GM18502 (cell line): Measurements from ENCODE around the gene DOK3.
A peak's percentile ranks its signal among the peaks of the same experiment; 100 is the strongest.

ENCODE experiments used
- ATAC-seq: cut with Tn5 transposase; IDR thresholded peaks from one replicate; pipeline ENCODE4 v1.9.1; 2021; ENCODE audit warnings: mild to moderate bottlenecking; ENCODE audit not compliant: unreplicated experiment, poor library complexity

The DOK3 gene

DNA sequence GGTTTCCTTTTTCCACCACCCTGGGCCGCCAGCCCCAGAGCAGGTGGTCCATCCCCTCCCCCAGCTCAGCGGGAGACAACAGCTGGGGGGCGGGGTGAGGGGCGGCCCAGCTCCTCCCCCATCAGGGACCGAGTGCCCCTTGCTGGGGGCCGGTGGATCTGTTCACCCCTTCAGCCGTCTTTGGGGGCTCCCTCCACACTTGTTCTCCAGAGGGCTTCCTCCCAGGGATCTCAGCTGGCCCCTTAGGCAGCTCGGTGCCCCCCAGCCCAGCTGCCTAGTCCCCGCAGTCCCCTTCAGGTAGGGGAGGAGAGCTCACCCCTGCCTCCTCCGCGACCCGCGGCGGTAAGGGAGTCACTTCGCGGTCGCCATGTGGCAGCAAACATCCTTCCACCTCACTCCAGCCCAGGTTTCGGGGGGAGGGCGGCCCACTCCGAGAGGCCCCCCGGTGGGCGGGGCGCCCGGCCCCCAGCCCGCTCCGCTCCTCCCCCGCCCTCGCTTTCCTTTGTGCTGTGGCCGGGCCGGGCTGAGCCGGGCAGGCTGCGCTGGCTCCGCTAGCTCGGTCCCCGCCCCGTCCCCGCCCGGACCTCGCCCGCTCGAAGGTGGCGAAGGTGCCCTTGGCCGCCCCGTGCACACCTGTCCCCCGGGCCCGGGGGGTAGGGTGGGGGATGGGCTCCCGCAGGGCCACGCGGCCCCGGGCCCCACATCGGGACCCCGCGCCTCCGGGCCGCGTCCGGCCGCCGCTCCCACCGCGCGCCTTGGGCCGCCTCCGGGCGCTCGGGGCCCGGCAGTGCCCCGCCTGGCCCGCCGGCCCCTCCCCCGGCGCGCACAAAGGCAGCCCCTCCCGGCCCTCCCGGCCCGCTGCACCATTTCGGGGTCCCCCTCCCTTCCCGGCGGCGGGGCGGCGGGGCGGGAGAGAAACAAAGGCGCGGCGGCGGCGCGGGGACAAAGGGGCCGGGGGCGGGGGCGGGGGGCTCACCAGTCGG lies 36.9 kb downstream of the DOK3 start:
- ATAC-seq: no peak

DNA sequence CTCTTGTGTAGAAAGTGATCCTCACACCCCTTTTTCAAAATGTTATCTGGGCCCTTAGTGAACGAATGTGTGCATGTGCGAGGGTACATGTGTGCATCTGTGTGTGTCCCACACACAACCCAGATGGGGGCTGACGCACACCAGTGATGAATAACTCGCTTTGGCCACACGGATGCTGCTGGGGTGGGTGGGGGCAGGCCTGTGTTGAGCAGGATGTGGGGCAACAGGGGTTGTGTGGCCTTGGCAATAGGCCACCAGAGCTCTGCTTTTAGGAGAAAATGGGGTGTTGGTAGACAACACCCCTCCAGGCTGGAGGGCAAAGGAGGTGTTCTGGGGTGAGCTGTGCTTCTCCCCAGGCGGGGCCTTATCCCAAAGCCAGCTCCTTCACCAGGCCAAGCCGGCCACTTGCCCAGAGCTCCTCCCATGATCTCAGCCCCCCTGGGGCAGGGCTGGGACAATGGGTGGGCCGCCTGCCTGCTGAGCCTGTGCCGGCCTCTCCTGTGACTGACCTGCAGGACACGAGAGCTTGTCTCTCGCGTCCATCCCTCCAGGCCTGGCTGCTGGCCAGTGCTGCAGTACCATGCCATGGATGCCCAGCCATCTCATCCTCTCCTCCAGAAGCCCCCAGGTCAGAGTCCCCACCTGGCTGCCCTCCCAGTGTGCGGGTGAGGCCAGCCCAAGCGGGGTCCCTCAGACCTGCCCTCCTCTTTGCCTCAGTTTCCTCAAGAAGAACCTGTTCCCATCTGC lies 37.8 kb downstream of the DOK3 start:
- ATAC-seq: no peak

DNA sequence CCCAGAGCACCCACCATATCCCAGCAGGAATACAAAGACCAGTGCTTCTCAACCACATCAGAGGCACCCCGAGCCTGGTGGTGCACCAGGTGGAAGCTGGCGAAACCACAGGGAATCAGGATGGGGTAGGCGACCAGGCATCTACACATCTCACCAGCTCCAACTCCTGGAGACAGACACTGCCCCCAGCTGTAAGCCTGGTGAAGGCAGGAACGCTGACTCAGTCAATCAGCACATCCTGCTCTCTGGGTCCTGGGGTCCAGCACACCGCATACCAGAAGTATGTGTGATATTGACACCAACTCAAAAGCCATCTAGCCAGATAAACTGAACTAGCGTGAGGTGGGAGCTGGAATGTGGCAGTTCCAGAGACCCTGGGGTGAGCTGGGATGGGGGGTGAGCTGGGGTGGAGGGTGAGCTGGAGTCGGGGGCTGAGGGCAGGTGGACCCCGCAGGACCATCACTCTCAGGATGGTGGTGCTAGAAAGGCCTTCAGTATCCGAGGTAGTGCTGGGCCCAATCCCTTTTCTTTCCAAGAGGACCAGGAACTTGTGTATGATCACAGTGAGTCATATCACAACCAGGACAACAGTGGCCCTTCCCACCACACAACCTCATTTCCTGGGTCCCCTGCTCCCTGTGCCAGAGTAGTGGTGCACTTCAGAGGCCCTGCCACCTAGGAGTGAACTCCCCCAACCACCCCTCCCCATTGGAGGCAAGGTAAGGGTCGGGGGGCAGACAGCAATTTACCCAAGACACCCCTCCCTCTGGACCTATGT lies 38.7 kb downstream of the DOK3 start:
- no peak for ATAC-seq

DNA sequence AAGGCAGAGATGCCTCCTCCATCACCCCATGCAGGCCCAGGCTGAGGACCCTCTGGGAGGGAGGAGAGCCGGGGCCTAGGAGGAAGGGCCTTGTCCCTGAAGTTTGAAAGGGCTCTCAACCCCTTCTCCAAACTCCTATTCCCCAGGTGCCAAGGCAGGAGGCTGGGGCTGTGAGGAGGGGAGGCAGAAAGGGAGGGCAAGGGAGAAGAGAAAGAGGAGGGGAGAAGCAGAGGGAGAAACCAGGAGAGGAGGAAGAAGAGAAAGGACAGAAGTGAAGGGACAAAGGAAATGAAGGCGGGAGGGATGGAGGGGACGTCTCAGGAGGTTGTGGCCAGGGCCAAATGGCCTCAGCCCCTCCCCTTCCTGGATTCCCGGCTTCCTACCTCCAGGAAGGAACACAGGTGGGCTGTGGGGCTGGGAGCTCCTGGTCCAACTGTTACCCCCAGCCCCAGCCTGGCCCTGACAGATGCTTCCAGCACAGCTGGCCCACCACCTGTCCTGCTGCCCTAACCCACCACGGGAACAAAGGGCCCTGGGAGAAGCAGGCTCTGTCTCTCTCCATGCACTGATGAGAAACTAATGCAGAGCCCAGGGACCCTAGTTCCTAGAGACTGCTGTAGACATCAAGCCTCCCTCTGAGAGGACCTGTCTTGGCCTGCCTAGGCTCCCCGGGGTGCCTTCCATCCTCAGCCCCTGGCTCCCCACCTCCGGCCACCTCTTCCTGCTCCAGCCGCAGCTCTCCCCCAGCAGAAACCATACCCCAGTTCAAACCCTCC lies 39.7 kb downstream of the DOK3 start:
- ATAC-seq: no peak

DNA sequence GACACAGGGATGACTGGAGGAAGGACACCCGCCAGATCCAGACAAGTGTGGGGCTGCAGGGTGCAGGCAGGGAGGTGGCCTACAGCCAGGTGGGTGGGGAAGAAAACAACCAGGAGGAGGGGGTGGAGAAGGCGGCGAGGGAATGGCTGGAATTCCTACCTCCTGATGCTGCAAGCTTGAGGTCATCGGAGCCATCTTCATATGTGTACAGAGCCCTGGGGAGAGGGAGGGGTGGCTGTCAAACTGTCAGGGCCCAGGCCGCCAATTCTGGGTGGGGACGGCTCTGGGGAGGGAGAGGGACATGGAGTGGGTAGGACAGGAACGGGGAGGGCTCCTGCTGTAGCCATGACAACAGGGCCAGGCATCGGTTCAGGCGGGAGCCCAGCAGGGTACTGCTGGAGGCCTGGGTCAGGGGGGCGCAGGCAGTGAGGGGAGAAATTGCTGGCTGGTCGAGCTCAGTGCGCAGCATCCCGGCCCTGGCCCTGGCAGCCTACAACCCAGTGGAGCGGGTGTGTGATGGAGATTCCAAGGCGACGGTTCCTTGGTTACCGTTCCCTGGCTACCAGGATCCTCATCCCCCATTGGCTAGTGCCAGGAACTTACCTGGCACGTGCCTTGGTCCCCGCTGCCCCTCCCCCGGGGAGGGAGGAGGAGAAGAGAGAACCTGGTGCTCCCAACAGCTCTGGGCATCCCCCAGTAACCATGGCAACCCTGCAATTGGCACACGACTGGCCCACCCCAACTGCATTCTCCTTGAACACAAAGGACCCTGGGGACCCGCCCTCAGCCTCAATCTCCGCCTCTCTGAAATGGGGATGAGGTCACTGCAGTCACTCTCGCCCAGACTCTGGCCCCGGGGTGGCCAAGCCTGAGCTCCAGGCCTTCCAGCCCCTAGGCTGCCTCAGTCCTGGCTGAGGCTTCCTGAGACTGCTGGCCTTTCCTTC lies 40.7 kb downstream of the DOK3 start:
- ATAC-seq: no peak

DNA sequence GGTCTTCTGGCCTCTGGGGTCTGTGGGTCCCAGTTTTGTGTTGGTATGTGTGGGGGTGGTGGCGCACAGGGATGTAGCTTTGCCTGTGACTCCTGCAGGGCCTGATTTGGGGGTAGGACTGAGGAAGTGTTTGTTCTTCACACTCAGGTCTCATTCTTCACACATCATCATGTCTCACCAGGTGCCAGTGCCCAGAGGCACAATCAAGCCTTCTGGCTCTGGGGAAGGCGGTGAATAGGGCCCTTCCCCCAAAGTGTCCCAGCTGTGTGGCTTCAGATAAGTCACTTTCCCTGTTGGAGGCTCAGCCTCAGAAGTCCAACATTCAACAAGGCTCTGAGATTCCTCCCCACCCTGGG lies 41.3 kb downstream of the DOK3 start:
- no peak for ATAC-seq

DNA sequence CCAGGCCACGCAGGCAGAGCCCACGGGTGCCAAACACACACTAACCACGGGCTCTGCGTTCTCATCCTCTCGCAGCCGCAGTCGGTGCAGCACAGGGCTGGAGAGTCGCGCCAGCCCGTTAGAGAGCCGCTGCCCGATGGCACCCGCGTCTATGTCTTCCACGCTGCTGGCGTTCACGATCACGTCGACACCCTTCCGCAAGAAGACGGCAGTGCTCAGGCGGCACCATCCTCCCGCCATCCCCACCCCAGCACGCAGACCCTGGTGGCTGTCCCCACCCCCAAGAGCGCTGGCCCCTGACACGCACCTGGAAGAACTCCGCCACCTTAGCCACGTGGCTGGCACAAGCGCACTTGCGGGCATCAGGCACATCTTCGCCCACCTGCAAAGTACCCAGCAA lies 42.2 kb downstream of the DOK3 start:
- no peak for ATAC-seq

DNA sequence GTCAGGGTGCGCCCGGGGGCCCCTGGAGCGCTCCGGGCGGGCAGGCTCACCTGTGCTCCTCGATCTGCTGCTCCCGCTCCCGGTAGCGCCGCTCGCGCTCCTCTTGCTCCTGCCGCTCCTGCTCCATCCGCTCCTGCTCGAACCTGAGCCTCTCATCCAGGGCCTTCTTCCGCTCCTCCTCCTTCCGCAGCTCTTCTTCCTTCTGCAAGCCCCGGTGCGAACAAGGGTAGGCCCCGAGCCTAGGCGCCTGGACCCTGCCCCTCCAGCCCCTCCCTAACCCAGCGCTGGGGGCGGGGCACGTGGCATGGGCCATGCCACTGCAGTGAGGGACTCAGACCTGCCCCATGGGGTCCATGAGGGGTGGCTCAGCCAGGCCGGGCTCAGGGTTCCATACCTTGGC lies 42.8 kb downstream of the DOK3 start:
- no peak for ATAC-seq

DNA sequence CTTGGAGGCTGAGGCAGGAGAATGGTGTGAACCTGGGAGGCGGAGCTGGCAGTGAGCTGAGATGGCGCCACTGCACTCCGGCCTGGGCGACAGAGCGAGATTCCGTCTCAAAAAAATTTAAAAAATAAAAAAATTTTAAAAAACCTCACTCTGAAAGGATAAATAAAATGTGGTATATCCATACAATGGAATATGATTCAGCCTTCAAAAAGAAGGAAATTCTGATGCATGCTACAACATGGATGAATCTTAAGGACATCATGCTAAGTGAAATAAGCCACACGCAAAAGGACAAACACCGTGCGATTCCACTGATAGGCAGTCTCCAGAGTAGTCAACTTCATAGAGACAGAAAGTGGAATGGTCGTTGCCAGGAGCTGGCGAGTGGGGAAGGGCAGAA lies 44.6 kb downstream of the DOK3 start:
- no peak for ATAC-seq

DNA sequence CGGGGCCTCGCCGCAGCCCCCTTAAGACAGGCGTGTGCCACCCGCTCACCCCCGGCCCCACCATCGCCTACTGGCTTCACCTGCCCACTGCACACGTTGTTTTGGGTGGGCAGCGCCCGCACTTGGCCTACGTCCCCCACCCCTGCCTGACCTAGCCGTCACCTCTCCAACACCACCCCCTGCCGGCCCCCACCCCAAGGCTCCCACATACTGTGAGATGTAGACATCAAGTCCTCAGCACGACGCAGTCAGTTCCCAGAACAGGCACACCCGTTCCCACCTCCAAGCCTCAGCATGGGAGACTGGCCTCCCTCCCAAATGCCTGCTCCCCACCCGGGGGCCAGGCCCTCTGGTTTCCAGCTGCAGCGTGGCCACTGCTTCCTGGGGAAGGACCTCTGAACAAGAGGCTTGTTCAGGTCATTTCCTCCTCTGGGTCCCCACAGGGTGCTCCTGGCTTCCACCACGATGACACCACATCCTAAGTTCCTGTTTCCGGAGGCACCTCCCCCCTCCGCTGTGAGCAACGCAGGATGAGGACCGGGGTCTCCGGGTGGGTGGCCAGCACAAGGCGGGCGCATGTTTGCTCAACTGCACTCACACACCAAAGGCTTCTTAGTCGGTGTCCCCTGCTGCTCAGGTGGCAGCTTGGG lies 47.5 kb downstream of the DOK3 start:
- ATAC-seq: no peak

DNA sequence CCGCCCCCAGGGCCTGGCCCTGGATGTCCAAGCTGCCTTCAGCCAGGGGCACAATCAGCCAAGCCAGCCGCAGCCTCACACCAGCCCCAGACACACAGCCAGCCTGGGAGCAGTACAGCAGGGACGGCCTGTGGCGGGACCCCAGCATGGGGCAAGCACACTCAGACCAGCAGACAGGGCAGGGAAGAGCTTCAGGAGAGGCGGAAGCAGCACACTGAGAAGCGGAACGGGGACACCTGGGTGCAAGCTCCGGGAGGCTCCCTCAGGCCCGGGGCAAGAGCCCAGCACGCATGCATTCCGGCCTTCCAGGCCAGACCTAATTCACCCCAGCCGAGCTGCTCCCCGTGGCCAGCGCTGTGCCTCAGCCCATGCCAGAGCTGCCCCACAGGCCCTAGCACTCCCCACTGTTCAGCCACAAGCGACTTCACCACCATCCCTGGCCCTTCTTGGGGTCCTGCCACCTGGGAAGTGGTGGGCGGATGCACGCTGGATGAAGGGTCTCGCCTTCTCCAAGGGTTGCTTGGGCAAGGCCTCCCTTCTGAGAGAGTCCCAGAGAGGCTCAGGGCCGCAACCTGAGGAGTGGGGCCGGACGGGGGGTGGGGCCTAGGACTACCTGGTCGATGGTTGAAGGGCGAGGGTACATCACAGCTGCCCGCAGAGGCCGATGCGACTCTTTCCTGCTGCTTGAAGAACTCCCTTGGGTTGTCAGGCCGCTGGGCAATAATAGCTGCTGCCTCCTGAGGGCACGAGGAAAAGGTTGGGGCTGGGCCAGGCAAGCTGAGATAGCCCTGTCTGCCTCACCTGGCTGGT lies 49.6 kb downstream of the DOK3 start:
- ATAC-seq: no peak

DNA sequence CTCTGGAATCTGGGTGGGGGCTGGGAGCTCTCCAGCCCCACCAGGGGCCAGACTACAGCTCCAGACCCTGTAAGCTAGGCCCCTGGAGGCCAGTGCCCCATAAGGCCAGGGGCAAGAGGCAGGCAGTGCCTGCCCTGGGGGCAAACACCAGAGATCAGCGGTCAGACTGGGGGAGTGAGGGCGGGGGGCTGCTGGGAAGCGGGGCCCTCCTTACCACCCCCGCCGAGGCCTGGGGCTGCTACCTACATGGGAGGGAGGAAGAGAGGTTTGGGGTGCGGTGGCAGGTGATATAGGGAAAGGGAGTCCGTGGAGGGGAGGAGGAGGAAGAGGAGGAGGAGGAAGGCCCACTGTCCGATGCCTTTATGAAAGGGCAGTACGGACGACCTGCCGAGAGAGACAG lies 50.3 kb downstream of the DOK3 start:
- no peak for ATAC-seq

DNA sequence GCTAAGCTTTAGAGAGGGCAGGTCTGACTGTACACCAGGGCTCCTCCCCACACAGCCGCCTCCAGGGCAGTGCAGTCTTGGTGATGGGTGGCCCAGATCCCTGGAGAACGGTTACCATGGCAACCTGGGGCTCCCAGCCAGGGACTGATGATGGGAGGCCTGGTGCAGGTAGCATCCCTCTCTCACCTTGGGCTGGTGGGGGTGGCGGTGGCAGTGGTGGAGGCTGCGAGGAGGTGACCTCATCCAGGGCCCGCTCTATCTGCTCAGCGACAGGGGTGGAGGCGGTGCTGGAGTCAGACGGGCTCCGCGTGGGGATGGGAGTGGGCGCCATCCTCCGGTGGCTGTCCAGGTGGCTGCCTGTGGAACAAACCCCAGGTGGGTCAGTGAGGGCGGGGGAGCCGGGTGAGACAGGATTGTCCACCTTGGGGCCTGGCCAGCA lies 50.7 kb downstream of the DOK3 start:
- ATAC-seq: no peak

DNA sequence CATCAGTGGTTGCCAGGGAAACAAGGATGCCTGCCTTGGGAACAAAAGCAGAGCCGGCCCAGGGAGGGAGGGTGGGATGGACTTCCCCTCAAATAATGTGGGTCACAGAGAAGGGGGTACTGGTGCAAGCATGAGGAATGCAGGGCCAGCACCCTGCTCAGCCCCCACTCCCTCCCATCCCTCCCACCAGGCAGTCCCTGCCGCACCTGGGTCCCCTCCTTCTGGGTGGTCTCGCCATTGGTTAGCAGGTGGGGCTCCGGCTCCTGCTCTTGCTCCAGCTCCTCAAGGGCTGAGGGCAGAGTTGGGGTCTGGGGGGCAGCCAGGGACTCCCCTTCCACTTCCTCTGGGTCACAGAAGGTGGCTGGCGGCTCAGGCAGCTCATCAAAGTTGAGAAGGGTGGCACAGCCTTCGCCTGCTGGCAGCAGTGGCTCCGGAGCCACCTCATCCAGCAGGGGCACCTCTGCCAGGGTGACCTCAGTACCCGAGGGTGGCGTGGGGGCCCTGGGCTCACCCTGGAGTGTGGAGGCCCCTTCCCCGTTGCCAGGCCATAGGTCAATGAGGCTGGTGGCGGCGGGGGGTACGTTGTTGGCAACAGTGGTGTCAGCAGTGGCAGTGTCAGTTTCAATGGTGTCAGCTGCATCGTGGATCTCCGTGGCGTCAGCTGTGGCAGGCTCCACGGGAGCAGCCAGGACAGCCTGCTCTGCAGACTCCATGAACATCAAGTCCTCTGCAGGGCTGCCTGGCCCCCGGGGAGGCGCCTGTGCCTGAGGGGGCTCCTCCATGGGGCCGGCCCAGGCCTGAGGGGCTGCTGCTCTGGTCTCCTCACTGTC lies 51.6 kb downstream of the DOK3 start:
- no peak for ATAC-seq

DNA sequence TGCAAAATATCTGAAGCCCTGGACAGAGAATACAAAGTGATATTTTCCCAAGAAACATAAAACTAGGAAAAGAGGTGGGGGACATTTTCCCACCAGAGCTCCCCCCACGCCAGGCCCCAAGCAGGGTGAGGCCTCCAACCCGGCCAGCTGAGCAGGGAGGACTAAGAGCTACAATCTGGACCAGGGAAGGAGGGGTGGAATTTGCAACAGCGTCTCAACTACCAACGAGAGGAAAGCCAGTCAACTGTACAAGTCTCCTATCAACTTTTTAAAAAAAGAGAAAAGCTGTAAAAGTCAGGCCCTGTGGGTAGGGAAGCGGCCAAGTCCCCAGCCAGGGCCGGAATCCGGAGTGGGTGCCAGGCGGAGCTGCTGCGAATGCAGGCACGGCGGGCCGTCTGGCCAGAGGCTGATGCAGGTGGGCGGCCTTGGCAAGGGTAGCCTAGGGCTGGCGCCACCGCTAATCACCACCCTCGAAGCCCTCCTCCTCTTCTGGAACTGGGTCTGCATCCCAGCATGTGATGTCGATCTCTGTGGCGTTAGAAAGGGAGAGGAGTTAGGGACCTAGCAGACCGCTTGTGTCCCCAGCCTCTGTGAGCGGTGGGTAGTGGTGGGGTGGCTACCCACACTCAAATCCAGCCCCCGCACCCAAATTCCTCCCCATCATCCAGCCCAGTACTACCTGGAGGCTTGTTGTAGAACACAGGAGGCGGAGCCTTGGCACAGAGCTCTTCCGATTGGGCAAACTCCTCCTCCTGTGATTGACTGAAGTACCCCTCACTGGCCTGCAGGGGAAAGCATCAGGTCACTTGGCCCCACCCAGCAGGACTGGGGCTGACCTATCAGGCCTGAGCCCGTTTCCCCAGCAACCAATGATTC lies 52.4 kb downstream of the DOK3 start:
- peak; percentile 53 for ATAC-seq

DNA sequence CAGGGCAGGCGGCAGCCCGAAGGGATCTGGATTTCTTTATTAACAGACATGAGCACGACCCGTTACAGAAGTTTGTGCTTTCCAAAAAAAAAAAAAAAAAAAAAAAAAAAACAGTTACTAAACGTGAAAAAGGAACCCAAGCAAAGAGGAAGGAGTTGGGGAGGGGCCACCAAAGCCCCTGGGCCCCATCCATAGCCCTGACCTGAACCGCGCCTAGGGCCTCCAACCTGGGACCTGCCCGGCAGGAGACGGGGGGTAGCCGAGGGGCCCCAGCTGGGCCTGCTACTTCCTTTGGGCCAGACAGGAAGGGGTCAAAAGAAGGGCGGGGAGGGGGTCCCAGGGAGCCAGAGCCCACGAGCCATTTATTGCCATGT lies 53.0 kb downstream of the DOK3 start:
- no peak for ATAC-seq
